Prostate gland (tissue), 2 donors: ENCODE measurements around the gene TNNI2. TPM values are rescaled to one million over a fixed set of nuclear protein-coding genes. Genes with fewer than 3 reads are reported as not detected.

Source experiments
- DNase-seq: peaks from one replicate; pipeline ENCODE4 v3.0.0-alpha.2; 2019; ENCODE audit warnings: low spot score
- H3K27ac ChIP-seq, 2 donors: fragments of 200-600 bp; sonication (generic); 2 replicates each; pipeline ENCODE4 v1.5.1; 2017 to 2019
- H3K27me3 ChIP-seq: fragments of 200-600 bp; sonication (generic); replicated peaks from 2 replicates; pipeline ENCODE4 v1.5.1; 2019; ENCODE audit not compliant: insufficient read depth
- H3K36me3 ChIP-seq, 2 donors: fragments of 200-600 bp; sonication (generic); 1 replicate in 1 of 2; 2 replicates in 1 of 2; pipeline versions ENCODE4 v1.5.1 to v1.8.1; 2017 to 2019
- H3K4me1 ChIP-seq: fragments of 200-600 bp; sonication (generic); replicated peaks from 2 replicates; pipeline ENCODE4 v1.5.1; 2019
- H3K4me3 ChIP-seq, 2 donors: fragments of 200-600 bp; sonication (generic); 2 replicates each; pipeline ENCODE4 v1.5.1; 2017 to 2019
- H3K9me3 ChIP-seq: fragments of 200-600 bp; sonication (generic); 2 replicates; pipeline ENCODE4 v1.5.1; 2017
- CTCF ChIP-seq, 4 experiments: fragments of 200-600 bp in 2 of 4; fragments of 450-650 bp in 2 of 4; sonication (generic) in 2 of 4; IDR thresholded peaks; 1 replicate in 3 of 4; 2 replicates in 1 of 4; pipeline ENCODE4 v1.5.1; 2016 to 2019; ENCODE audit warnings: antibody characterized with exemption in 4 of 4, mild to moderate bottlenecking in 2 of 4, moderate library complexity in 2 of 4
- POLR2A ChIP-seq: fragments of 450-650 bp; IDR thresholded peaks from one replicate; pipeline ENCODE4 v1.6.1; 2016; ENCODE audit warnings: antibody characterized with exemption, mild to moderate bottlenecking
- POLR2AphosphoS5 ChIP-seq: sonication (generic); formaldehyde crosslinking; IDR thresholded peaks from one replicate; pipeline ENCODE4 v1.6.1; 2017; ENCODE audit warnings: antibody characterized with exemption
- WGBS: methylation state at CpG from one replicate; pipeline ENCODE4 v1.1.5; 2018; 5-methylcytosine and 5-hydroxymethylcytosine counted together
- intact Hi-C: fragments of 100-400 bp; cut with DNase I; formaldehyde crosslinking; loops from one replicate; pipeline ENCODE4 v1.14.2; 2022
- total RNA-seq, 2 donors: library from RNA; depleted of rRNA; stranded (reverse); fragments of >200 nt; gene quantifications; one replicate each; pipeline ENCODE4 v1.1.0, GENCODE V29; 2016

The TNNI2 gene
- 1 to 10 TPM in 1 of 2 donors, not detected in 1; 5.5 TPM for total RNA-seq

GRCh38 chr11:1838426-1839144 is at the start of gene TNNI2:
TSS of gene TNNI2 (plus strand) at chr11:1838981. CDS start at chr11:1839697, 716 bp downstream.
- Histone ChIP-seq H3K27me3 (no peaks in the 10 kb centered on the region), H3K9me3 (no peaks in the 10 kb centered on the region), H3K27ac (no peak within 1 kb of the TSS), H3K36me3 (no peaks in the 10 kb centered on the region), H3K4me1 (no peaks in the 10 kb centered on the region), H3K4me3 (no peak within 1 kb of the TSS)
- 86% methylated on average over 31 of the region's 32 CpGs for WGBS
- no peak for DNase-seq
- TF ChIP-seq POLR2A (no peak), POLR2AphosphoS5 (no peak), CTCF (IDR thresholded peaks at IDR 0.05) (no peak)
- intact Hi-C loops, result loop anchor here (5.0 kb wide), 2 partner anchors 44 to 314 kb away; no protein-coding TSS in a partner anchor

GRCh38 chr11:1791912-1792311 is 46.9 kb upstream of the TNNI2 start:
- Histone ChIP-seq H3K4me1 (no peaks in the 10 kb centered on the region), H3K4me3 (no peak overlapping the region), H3K27ac (no peak overlapping the region), H3K9me3 (no peaks in the 10 kb centered on the region), H3K36me3 (no peaks in the 10 kb centered on the region), H3K27me3 (no peaks in the 10 kb centered on the region)
- intact Hi-C loops, result no loop called here
- WGBS, result 66% methylated on average over 6 of the region's 6 CpGs
- no peak for DNase-seq
- no peak for TF ChIP-seq CTCF (IDR thresholded peaks at IDR 0.05)
- TF ChIP-seq POLR2AphosphoS5, result no peak
- no peak for TF ChIP-seq POLR2A

GRCh38 chr11:1792461-1792860 is 46.3 kb upstream of the TNNI2 start:
- DNase-seq, result no peak
- H3K9me3 ChIP-seq, result no peaks in the 10 kb centered on the region
- no peak overlapping the region for H3K27ac ChIP-seq
- intact Hi-C loops, result no loop called here
- no peak for TF ChIP-seq CTCF (IDR thresholded peaks at IDR 0.05)
- no peak for TF ChIP-seq POLR2AphosphoS5
- TF ChIP-seq POLR2A, result no peak
- H3K36me3 ChIP-seq, result no peaks in the 10 kb centered on the region
- no peaks in the 10 kb centered on the region for H3K27me3 ChIP-seq
- no peak overlapping the region for H3K4me3 ChIP-seq
- H3K4me1 ChIP-seq, result no peaks in the 10 kb centered on the region
- 76% methylated on average over 12 of the region's 12 CpGs for WGBS

GRCh38 chr11:1793081-1793480 is 45.7 kb upstream of the TNNI2 start:
- TF ChIP-seq POLR2A, result no peak
- no peak for TF ChIP-seq CTCF (IDR thresholded peaks at IDR 0.05)
- TF ChIP-seq POLR2AphosphoS5, result no peak
- Histone ChIP-seq H3K9me3 (no peaks in the 10 kb centered on the region), H3K27ac (no peak overlapping the region), H3K36me3 (no peaks in the 10 kb centered on the region), H3K4me3 (no peak overlapping the region), H3K4me1 (no peaks in the 10 kb centered on the region), H3K27me3 (no peaks in the 10 kb centered on the region)
- intact Hi-C loops, result no loop called here
- 26% methylated on average over 3 of the region's 3 CpGs for WGBS
- DNase-seq, result no peak

GRCh38 chr11:1796413-1797011 is 42.3 kb upstream of the TNNI2 start:
- DNase-seq, result no peak
- H3K27me3 ChIP-seq, result no peaks in the 10 kb centered on the region
- H3K27ac ChIP-seq, result no peak overlapping the region
- no peak for TF ChIP-seq POLR2A
- peak in 1 of 4 experiments; percentile 22 for TF ChIP-seq CTCF (IDR thresholded peaks at IDR 0.05)
- intact Hi-C loops, result no loop called here
- H3K36me3 ChIP-seq, result no peaks in the 10 kb centered on the region
- H3K4me3 ChIP-seq, result no peak overlapping the region
- no peaks in the 10 kb centered on the region for H3K9me3 ChIP-seq
- WGBS, result 35% methylated on average over 12 of the region's 12 CpGs
- H3K4me1 ChIP-seq, result no peaks in the 10 kb centered on the region
